ENCODE measurements around the gene UBR4. TPM values are rescaled to one million over a fixed set of nuclear protein-coding genes. Genes with fewer than 3 reads are reported as not detected.

Gene UBR4
- total RNA-seq, 2 donors from 2014 or later = 97.7 to 114 TPM

- H3K4me3 ChIP-seq = no peak overlapping the region
- H3K9me3 ChIP-seq = no peaks in the 10 kb centered on the region
- H3K4me1 ChIP-seq = peaks cover 21% of the 10 kb centered on the region
- TF ChIP-seq, protein P1, sequence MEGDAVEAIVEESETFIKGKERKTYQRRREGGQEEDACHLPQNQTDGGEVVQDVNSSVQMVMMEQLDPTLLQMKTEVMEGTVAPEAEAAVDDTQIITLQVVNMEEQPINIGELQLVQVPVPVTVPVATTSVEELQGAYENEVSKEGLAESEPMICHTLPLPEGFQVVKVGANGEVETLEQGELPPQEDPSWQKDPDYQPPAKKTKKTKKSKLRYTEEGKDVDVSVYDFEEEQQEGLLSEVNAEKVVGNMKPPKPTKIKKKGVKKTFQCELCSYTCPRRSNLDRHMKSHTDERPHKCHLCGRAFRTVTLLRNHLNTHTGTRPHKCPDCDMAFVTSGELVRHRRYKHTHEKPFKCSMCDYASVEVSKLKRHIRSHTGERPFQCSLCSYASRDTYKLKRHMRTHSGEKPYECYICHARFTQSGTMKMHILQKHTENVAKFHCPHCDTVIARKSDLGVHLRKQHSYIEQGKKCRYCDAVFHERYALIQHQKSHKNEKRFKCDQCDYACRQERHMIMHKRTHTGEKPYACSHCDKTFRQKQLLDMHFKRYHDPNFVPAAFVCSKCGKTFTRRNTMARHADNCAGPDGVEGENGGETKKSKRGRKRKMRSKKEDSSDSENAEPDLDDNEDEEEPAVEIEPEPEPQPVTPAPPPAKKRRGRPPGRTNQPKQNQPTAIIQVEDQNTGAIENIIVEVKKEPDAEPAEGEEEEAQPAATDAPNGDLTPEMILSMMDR (IDR thresholded peaks at IDR 0.05) = no peak
- no peak for DNase-seq
- intact Hi-C loops (cut with DNase I) = no loop called here
- no peaks in the 10 kb centered on the region for H3K36me3 ChIP-seq
- H3K9ac ChIP-seq (ENCODE audit: low read depth in 2 of 2, low read length in 2 of 2) = no peak overlapping the region
- no peak overlapping the region for H3K27ac ChIP-seq
- H3K27me3 ChIP-seq = no peaks in the 10 kb centered on the region
These were observed 142.0 kb downstream of the UBR4 start for GRCh38 chr1:19067912-19068638.

GRCh38 chr1:19067182-19067911 is 142.7 kb downstream of the UBR4 start:
- H3K27me3 ChIP-seq = no peaks in the 10 kb centered on the region
- H3K4me3 ChIP-seq = no peak overlapping the region
- no peaks in the 10 kb centered on the region for H3K36me3 ChIP-seq
- H3K27ac ChIP-seq = peak overlapping the region; percentile 30
- TF ChIP-seq, protein P1 (IDR thresholded peaks at IDR 0.05) = no peak
- peak; percentile 55 for DNase-seq
- intact Hi-C loops (cut with DNase I) = no loop called here
- peaks cover 18% of the 10 kb centered on the region for H3K4me1 ChIP-seq
- no peaks in the 10 kb centered on the region for H3K9me3 ChIP-seq
- H3K9ac ChIP-seq (ENCODE audit: low read depth in 2 of 2, low read length in 2 of 2) = no peak overlapping the region

- no peak for DNase-seq
- no peak overlapping the region for H3K4me3 ChIP-seq
- H3K9ac ChIP-seq (ENCODE audit: low read depth in 2 of 2, low read length in 2 of 2) = no peak overlapping the region
- no peaks in the 10 kb centered on the region for H3K36me3 ChIP-seq
- intact Hi-C loops (cut with DNase I) = no loop called here
- H3K27ac ChIP-seq = peak overlapping the region; percentile 30
- no peaks in the 10 kb centered on the region for H3K27me3 ChIP-seq
- peaks cover 14% of the 10 kb centered on the region for H3K4me1 ChIP-seq
- TF ChIP-seq, protein P1 (IDR thresholded peaks at IDR 0.05) = no peak
- H3K9me3 ChIP-seq = no peaks in the 10 kb centered on the region
These were observed 143.2 kb downstream of the UBR4 start for GRCh38 chr1:19066874-19067181.

DNA sequence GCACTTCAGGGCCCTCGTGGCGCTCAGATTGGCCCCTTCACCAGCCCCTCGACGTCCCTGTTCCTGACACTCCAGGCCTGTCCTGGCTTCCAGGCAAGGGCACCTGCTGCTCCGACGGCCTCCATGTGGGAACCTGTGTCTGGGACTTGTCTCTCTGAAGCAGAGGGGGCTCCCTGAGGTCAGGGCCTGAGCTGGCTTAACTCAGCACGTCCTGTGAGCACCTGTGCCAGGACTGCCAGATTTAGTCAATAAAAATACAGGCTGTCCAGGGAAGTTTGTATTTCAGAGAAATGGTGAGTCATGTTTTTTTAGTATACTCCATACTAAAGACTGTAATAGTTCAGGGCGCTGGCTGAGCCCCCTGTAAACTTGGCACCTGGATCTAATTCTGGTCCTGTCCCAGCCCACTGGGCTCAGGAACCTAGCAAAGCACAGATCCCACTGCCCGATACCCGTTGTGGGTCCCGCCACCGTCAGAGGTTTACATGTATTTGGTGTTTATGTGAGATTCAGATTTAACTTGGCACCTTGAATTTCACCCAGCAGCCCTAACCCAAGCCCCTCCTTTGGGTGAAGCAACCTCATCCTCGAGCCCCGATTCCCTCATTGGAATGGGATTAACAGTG is 143.7 kb downstream of the UBR4 start:
- no peaks in the 10 kb centered on the region for H3K36me3 ChIP-seq
- TF ChIP-seq, protein P1 (IDR thresholded peaks at IDR 0.05) = no peak
- H3K9ac ChIP-seq (ENCODE audit: low read depth in 2 of 2, low read length in 2 of 2) = peak overlapping the region; percentile 14 to 45
- peak overlapping the region; percentile 30 for H3K27ac ChIP-seq
- H3K4me1 ChIP-seq = peaks cover 14% of the 10 kb centered on the region
- intact Hi-C loops (cut with DNase I) = no loop called here
- H3K9me3 ChIP-seq = no peaks in the 10 kb centered on the region
- H3K4me3 ChIP-seq = no peak overlapping the region
- H3K27me3 ChIP-seq = no peaks in the 10 kb centered on the region
- no peak for DNase-seq

DNA sequence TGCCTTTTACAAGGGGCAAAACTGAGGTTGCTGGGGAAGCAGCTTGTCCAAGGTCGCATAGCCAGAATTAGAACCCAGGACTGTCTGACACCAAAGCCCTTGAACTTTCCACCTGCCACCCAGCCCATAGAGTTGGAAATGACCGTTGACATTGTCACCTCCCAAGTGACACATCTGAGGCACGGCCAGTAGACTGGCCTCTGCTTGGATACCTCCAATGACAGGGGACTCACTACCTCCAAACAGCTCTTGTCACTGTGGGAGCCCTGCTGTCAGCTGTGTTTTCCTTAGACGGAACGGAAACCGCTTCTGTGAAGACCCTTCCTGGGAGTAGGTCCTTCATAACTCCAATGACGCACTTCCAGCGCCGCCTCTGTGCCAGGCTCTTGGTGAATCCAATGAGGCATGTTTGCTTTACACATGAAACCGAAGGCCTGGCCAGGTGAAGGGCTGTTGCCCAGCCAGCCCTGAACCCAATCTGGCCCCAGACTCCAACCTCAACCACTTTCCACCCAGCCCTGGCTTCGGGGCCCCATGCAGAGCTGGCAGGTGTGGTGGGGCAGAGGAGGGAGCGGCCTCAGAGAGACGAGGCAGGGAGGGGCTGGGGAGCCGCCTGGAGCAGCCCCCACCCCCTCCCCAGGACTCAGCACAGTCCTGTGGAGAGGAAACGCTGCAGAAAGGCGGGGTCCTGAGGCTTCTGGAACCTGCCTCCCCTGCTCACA is 144.4 kb downstream of the UBR4 start:
- Histone ChIP-seq H3K4me3 (no peak overlapping the region), H3K36me3 (no peaks in the 10 kb centered on the region), H3K9me3 (no peaks in the 10 kb centered on the region), H3K27me3 (no peaks in the 10 kb centered on the region), H3K27ac (peak overlapping the region; percentile 30), H3K9ac (ENCODE audit: low read depth in 2 of 2, low read length in 2 of 2) (peak overlapping the region; percentile 14 to 45), H3K4me1 (peaks cover 14% of the 10 kb centered on the region)
- TF ChIP-seq, protein P1 (IDR thresholded peaks at IDR 0.05) = no peak
- intact Hi-C loops (cut with DNase I) = no loop called here
- DNase-seq = no peak
